GM13977 (cell line): ENCODE measurements around the gene RDH5.
A peak's percentile ranks its signal among the peaks of the same experiment; 100 is the strongest.

Experiments used
- DNase-seq: peaks from one replicate; pipeline ENCODE4 v3.0.0; 2012; ENCODE audit warnings: low spot score
- CTCF ChIP-seq: IDR thresholded peaks from 2 replicates; pipeline ENCODE4 v1.5.1; 2012; ENCODE audit warnings: mild to moderate bottlenecking, control low read depth; ENCODE audit not compliant: insufficient read depth; ENCODE audit errors: extremely low read depth, missing control alignments
- in situ Hi-C: fragments of 300-500 bp; cut with MboI; formaldehyde crosslinking; loops from one replicate; pipeline ENCODE4 v1.12.0; 2022; ENCODE audit warnings: low sequenced_read_pairs, low pct_unique_long_range_greater_than_20kb, mixed read lengths, inconsistent platforms; ENCODE audit not compliant: unreplicated experiment

Gene RDH5

DNA sequence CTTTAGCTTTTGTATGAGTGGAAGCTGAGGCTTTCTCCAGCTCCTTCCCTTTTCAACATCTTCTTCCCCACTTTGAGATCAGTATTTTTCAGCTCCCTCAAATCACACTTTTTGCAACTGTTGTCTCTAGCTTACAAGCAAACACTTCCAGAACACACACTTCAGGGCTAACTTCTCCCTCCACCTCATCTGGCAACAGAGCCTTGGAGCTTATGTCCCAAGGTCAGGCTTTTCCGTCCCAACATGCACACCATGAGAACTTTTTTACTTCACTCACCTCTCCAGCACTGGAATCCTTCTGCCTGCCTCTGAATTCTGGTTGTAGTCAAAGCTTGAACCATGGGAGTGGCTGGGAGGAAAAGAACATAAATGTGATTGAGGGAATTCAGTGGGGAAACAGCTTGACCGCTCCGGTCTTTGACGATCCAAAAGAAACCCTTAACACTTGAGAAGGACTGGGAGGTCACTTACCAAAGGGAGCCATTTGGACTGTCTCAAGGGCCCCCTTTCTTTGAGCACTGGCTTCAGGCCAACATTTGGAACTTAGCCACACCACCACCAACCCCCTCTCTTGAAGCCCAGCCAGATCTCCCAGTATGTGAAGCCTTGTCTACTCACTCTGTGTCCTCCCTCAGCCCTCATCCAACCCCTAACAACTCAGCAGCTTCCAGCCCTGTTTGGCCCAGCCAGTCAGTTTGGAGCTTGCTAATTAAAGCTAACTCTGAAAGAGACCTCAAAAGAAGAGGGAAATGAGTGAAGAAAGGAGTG lies 8.2 kb upstream of the RDH5 start:
- no peak for DNase-seq
- TF ChIP-seq CTCF, result no peak
- in situ Hi-C loops, result no loop called here

DNA sequence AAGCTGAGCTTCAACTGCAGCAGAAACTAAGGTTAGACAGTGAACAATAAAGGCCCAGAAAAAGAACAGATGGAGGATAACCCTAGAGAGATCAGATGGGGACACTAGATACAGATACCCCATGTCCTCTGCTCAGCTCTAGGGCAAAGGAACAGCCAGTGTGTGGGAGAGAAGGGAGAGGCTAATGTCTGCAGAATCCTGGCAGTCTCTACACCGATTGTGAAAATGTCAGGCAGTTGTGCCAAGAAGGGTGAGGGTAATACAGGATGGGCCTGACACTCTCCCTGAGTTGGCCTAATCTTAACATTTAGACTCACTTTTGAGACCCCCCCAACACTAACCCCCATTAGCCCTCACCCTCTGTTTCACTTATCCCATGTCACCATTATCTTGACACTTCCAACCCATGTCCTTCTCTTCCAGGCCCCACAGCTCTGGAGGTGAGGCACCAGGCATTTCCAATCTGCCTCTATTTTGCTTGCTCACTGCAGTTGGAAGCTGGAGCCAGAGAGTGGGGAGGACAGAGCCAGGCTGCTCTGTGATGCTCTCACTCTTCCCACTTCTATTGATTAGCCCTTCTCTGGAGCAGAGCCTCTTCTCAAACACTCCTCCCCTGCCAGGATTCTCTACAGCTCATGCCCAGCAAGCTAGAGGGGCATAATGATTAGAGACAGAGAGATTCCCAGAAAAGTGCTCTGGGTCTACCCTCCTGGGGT lies 7.3 kb upstream of the RDH5 start:
- DNase-seq, result no peak
- in situ Hi-C loops, result no loop called here
- no peak for TF ChIP-seq CTCF

- in situ Hi-C loops, result no loop called here
- no peak for TF ChIP-seq CTCF
Observed at GRCh38 chr12:55713721-55714120, 6.5 kb upstream of the RDH5 start.

GRCh38 chr12:55715169-55715764 lies 4.9 kb upstream of the RDH5 start:
- DNase-seq, result no peak
- no peak for TF ChIP-seq CTCF
- in situ Hi-C loops, result no loop called here

More at GRCh38 chr12:55713721-55714120, 6.5 kb upstream of the RDH5 start:
- DNase-seq, result no peak

- DNase-seq, result peak; percentile 94
- in situ Hi-C loops, result no loop called here
- TF ChIP-seq CTCF, result no peak
Observed at GRCh38 chr12:55715833-55716581, 4.2 kb upstream of the RDH5 start, which contains the start of gene BLOC1S1. BLOC1S1 (plus strand) TSS chr12:55716046; CDS start chr12:55716052, 6 bp downstream.

DNA sequence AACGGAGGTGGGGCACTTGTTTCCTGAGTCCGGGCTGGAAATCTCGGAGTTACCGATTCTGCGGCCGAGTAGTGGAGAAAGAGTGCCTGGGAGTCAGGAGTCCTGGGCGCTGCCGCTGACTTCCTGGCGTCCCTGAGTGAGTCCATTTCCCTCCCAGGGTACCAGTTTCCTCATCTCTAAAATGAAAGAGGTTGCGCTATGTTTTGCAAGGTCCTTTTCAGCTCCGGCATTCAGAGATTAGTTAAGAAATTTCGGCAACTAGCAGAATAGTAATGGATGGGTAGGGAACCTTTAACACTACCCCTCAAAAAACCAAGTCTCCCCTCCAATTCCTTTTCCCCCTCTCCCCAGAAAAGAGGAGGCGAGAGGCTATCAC lies 3.6 kb upstream of the RDH5 start:
- in situ Hi-C loops, result no loop called here
- TF ChIP-seq CTCF, result no peak
- no peak for DNase-seq
